Heart left ventricle (tissue), 16 donors: ENCODE data around the gene ZNF524. TPM values are rescaled to one million over a fixed set of nuclear protein-coding genes. Genes with fewer than 3 reads are reported as not detected.
A peak's percentile ranks its signal among the peaks of the same experiment; 100 is the strongest.

Experiments
- ATAC-seq, 4 donors: fragments of 200-7000 bp; cut with Tn5 transposase; one replicate each; pipeline ENCODE4 v1.9.1; 2020 to 2022; ENCODE audit warnings: moderate library complexity in 4 of 4, mild to moderate bottlenecking in 3 of 4, moderate number of reproducible peaks in 1 of 4
- DNase-seq, 5 donors: peaks; one replicate each; pipeline ENCODE4 v3.0.0-alpha.2; 2020
- H3K27ac ChIP-seq, 12 donors: fragments of 200-600 bp; sonication (generic) in 4 of 12; one replicate each; pipeline versions ENCODE4 v1.5.0 to v1.8.0; 2016 to 2022; ENCODE audit warnings: mild to moderate bottlenecking in 2 of 12
- H3K27me3 ChIP-seq, 9 donors: fragments of 200-600 bp; sonication (generic) in 2 of 9; one replicate each; pipeline versions ENCODE4 v1.5.1 to v1.8.0; 2016 to 2022; ENCODE audit warnings: mild to moderate bottlenecking in 3 of 9
- H3K36me3 ChIP-seq, 9 donors: fragments of 200-600 bp; sonication (generic) in 2 of 9; one replicate each; pipeline versions ENCODE4 v1.5.0 to v1.8.0; 2018 to 2022; ENCODE audit warnings: mild to moderate bottlenecking in 2 of 9
- H3K4me1 ChIP-seq, 12 donors: fragments of 200-600 bp; sonication (generic) in 4 of 12; one replicate each; pipeline versions ENCODE4 v1.5.0 to v1.8.0; 2016 to 2022; ENCODE audit warnings: mild to moderate bottlenecking in 3 of 12
- H3K4me3 ChIP-seq, 12 donors: fragments of 200-600 bp; sonication (generic) in 4 of 12; one replicate each; pipeline versions ENCODE4 v1.5.0 to v1.8.0; 2017 to 2022; ENCODE audit warnings: mild to moderate bottlenecking in 9 of 12, moderate library complexity in 4 of 12
- H3K9me3 ChIP-seq, 12 donors: fragments of 200-600 bp; sonication (generic) in 4 of 12; one replicate each; pipeline versions ENCODE4 v1.5.0 to v1.8.0; 2016 to 2022; ENCODE audit warnings: mild to moderate bottlenecking in 1 of 12
- POLR2A ChIP-seq, 2 donors: fragments of 450-650 bp; IDR thresholded peaks; one replicate each; pipeline ENCODE4 v1.6.1; 2017; ENCODE audit warnings: antibody characterized with exemption in 2 of 2, mild to moderate bottlenecking in 2 of 2, moderate library complexity in 2 of 2
- WGBS, 4 donors: extraction: QIAGEN DNeasy Blood & Tissue Kit in 2 of 4; methylation state at CpG; one replicate each; pipeline versions ENCODE4 v1.1.5 to v1.1.7; 2013 to 2018; 5-methylcytosine and 5-hydroxymethylcytosine counted together
- intact Hi-C, 10 donors: fragments of 100-400 bp; cut with DNase I; formaldehyde crosslinking; loops; one replicate each; pipeline versions ENCODE4 v1.11.1 to v1.14.2; 2022
- polyA plus RNA-seq, 2 donors: library from polyadenylated mRNA; stranded (reverse); fragments of 200-250 nt; gene quantifications; one replicate each; pipeline ENCODE4 v1.2.3, GENCODE V29; 2013
- total RNA-seq, 9 donors: library from RNA; depleted of rRNA in 2 of 9; stranded (reverse); fragments of >200 nt in 2 of 9; fragmentation: NEBNext Ultra II Directional in 3 of 9; extraction: Animal tissue kit (Norgen Biotek cat#: 25700) in 3 of 9; gene quantifications; one replicate each; pipeline versions ENCODE4 v1.1.0 to v1.2.4, GENCODE V29; 2016 to 2023
- TF ChIP-seq, protein P1 (sequence below), 12 donors: fragments of 200-600 bp; sonication (generic) in 4 of 12; IDR thresholded peaks; one replicate each; pipeline versions ENCODE4 v1.5.0 to v1.8.0; 2018 to 2022; ENCODE audit warnings: antibody characterized with exemption in 12 of 12, mild to moderate bottlenecking in 5 of 12
- donor health status: ischemic (EF 13 %, LVEDD 7.1; RV severe dilation, severe dysfunction).
- donor health status: healthy with polysubstance abuse.
- donor health status: DM: no; HTN: yes; CAD: no.
- donor health status: DM: no; HTN: no; CAD: no.
- donor health status: ischemic (EF 25% LVEDD 6.9; RV normal size, moderate dysfunction).
- donor health status: ischemic (EF 25% LVEDD 5.7; RV mildly dilated, moderate dysfunction).
- donor health status: healthy.
- donor health status: DM: yes; HTN: yes; CAD: no.
- donor health status: ischemic (EF 35%, LVEDD 5.7; RV mildly dilated, moderate dysfunction).
- donor health status: nonischemic (EF 11% LVEDD 7.7; RV severe dilation, severe dysfunction).
- donor health status: DM: yes; HTN: yes; CAD: no.
- donor health status: PGD.
- donor health status: ischemic (EF 29% LVEDD 5.4; RV normal size, mild dysfunction).
- donor health status: nonischemic (EF 23%, LVEDD 6.1; RV moderate dilation, normal function).

The ZNF524 gene
- total and polyA plus RNA-seq, 11 donors = 11.0 to 34.7 (median 16.7) TPM

DNA sequence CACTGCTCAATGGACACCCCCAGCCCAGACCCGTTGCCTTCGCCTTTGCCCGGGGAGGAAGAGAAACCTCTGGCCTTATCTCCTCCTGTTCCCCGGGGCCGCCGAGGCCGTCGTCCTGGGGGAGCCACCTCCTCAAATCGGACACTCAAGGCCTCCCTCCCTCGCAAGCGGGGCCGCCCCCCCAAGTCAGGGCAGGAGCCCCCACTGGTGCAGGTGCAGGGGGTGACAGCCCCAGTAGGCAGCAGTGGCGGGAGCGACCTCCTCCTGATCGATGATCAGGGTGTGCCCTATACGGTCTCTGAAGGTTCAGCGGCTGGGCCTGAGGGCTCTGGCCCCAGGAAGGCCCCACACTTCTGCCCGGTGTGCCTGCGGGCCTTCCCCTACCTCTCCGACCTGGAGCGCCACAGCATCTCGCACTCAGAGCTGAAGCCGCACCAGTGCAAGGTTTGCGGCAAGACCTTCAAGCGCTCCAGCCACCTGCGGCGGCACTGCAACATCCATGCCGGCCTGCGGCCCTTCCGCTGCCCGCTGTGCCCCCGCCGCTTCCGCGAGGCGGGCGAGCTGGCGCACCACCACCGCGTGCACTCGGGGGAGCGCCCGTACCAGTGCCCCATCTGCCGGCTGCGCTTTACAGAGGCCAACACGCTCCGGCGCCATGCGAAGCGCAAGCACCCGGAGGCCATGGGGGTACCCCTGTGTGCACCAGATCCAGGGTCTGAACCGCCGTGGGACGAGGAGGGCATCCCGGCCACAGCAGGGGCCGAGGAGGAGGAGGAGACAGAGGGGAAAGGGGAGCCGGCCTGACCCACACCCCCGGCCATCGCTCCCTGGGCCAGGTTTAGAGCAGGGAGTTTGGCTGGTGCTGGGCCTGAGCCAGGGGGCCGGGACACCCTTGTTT is 2.3 kb downstream of the ZNF524 start:
- H3K9me3 ChIP-seq = no peaks in the 10 kb centered on the region
- ATAC-seq (no peak), DNase-seq (no peak)
- 90 to 96% (median 92%) methylated on average over 42 to 60 of the region's 60 CpGs for WGBS, 4 donors
- H3K36me3 ChIP-seq = peaks cover 0 to 15% (median 2%) of the 10 kb centered on the region in 9 donors
- peaks cover 4 to 41% (median 30%) of the 10 kb centered on the region in 12 donors for H3K4me1 ChIP-seq
- intact Hi-C loops = loop anchor here in 1 of 10 donors (10.0 kb wide), 2 partner anchors 318 to 458 kb away; partner anchors contain the start of genes BRSK1, HSPBP1 and TNNT1
- H3K27ac ChIP-seq = no peak overlapping the region
- no peak overlapping the region for H3K4me3 ChIP-seq
- no peaks in the 10 kb centered on the region for H3K27me3 ChIP-seq
- TF ChIP-seq, protein P1, sequence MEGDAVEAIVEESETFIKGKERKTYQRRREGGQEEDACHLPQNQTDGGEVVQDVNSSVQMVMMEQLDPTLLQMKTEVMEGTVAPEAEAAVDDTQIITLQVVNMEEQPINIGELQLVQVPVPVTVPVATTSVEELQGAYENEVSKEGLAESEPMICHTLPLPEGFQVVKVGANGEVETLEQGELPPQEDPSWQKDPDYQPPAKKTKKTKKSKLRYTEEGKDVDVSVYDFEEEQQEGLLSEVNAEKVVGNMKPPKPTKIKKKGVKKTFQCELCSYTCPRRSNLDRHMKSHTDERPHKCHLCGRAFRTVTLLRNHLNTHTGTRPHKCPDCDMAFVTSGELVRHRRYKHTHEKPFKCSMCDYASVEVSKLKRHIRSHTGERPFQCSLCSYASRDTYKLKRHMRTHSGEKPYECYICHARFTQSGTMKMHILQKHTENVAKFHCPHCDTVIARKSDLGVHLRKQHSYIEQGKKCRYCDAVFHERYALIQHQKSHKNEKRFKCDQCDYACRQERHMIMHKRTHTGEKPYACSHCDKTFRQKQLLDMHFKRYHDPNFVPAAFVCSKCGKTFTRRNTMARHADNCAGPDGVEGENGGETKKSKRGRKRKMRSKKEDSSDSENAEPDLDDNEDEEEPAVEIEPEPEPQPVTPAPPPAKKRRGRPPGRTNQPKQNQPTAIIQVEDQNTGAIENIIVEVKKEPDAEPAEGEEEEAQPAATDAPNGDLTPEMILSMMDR (IDR thresholded peaks at IDR 0.05) = no peak
- TF ChIP-seq POLR2A (IDR thresholded peaks at IDR 0.05) = no peak

DNA sequence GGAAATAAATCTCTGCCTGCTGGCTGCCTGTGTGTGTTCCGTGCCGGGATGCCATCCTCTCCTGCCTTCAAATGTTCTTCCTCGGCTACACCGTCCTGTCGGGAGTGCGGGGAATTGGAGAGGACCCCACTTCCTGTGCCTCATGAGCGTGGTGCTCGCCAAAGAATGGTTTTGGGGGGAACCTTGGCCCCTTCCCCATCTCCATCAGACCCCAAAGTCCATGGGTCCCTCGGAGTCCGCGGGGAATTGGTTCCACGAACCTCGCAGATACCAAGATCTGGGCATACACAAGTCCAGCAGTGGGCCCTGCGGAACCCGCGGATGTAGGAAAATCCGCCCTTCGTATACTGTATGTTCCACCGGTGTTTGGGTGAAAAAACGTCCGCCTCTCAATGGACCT is 3.0 kb downstream of the ZNF524 start:
- TF ChIP-seq, protein P1 (IDR thresholded peaks at IDR 0.05) = no peak
- TF ChIP-seq POLR2A (IDR thresholded peaks at IDR 0.05) = no peak
- ATAC-seq = no peak
- Histone ChIP-seq H3K27ac (no peak overlapping the region), H3K27me3 (no peaks in the 10 kb centered on the region), H3K9me3 (no peaks in the 10 kb centered on the region), H3K4me3 (no peak overlapping the region), H3K36me3 (peaks cover 0 to 13% (median 0%) of the 10 kb centered on the region in 9 donors), H3K4me1 (peaks cover 4 to 46% (median 32%) of the 10 kb centered on the region in 12 donors)
- 89 to 92% (median 90%) methylated on average over 13 to 21 of the region's 21 CpGs for WGBS, 4 donors
- intact Hi-C loops = loop anchor here in 1 of 10 donors (10.0 kb wide), 2 partner anchors 318 to 458 kb away; partner anchors contain the start of genes BRSK1, HSPBP1 and TNNT1
- DNase-seq = no peak

DNA sequence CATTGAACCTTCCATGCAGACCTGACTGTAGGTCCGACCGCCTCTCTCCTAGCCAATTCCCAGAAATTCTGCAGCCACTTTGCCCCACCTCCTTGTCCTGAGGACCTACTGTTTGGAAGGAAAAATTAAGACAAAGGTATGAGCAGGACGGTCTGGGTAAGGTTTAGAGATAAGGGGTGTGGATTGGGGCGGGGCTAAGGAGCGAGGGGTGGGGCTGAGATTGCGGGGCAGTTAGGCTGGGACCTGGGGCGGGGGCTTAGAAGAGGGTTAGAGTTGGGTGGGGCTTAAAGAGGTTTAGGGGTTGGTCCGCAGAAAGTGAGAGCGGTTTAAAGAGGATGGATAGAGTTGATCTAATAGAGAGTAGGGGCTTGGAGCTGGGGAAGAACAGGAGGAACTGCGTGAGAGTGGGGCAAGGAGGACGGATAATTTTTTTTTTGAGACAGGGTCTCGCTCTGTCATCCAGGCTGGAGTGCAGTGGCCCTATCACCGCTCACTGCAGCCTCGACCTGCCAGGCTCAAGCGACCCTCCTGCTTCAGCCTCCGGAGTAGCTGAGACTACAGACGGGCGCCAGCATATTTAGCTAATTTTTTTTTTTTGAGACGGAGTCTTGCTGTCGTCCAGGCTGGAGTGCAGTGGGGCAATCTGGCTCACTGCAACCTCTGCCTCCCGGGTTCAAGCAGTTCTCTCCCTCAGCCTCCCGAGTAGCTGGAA is 3.6 kb downstream of the ZNF524 start:
- WGBS, 4 donors = 74 to 82% (median 78%) methylated on average over 22 of the region's 22 CpGs
- DNase-seq = no peak

More for the DNA sequence above, 3.6 kb downstream of the ZNF524 start:
- Histone ChIP-seq H3K4me1 (peaks cover 4 to 43% (median 31%) of the 10 kb centered on the region in 12 donors), H3K9me3 (no peaks in the 10 kb centered on the region), H3K27me3 (no peaks in the 10 kb centered on the region), H3K27ac (peak overlapping the region in 8 of 12 donors; percentile 90 to 98 (median 97)), H3K36me3 (peaks cover 0 to 13% (median 0%) of the 10 kb centered on the region in 9 donors), H3K4me3 (peak overlapping the region in 4 of 12 donors; percentile 75 to 95 (median 78))
- no peak for ATAC-seq
- TF ChIP-seq, protein P1 (IDR thresholded peaks at IDR 0.05) = no peak
- TF ChIP-seq POLR2A (IDR thresholded peaks at IDR 0.05) = no peak
- intact Hi-C loops = loop anchor here in 3 of 10 donors (2.0 to 10.0 kb wide), 4 partner anchors 29 to 459 kb away; partner anchors contain the start of genes BRSK1 (in 1 of the 3), HSPBP1 (in 1 of the 3) and TNNT1 (in 1 of the 3)
